Endothelial cell of umbilical vein (primary cell): ENCODE measurements around the gene NT5DC4. TPM values are rescaled to one million over a fixed set of nuclear protein-coding genes. Genes with fewer than 3 reads are reported as not detected.

Source experiments
- BruUV-seq: library from RNA; stranded (reverse); fragments of 400-500 nt; replicated peaks from 2 replicates; lab custom pipeline; 2021; lab: Mats Ljungman, UMichigan
- CTCF ChIA-PET: fragments of 300-600, 350-600 bp; sonication (Branson Sonifier 250); formaldehyde crosslinking; loops from one replicate; lab custom pipeline; 2021; ENCODE audit warnings: antibody characterized with exemption, inconsistent platforms; lab: Charles Lee
- POLR2A ChIA-PET: fragments of 300-600, 350-600 bp; sonication (Branson Sonifier 250); formaldehyde crosslinking; loops from one replicate; lab custom pipeline; 2021; ENCODE audit warnings: antibody characterized with exemption, inconsistent platforms; lab: Charles Lee
- DNase-seq: peaks from one replicate; pipeline ENCODE4 v3.0.0-alpha.2; 2011; ENCODE audit warnings: low read depth, low spot score
- FAIRE-seq: peaks from 2 replicates; lab custom pipeline; 2011; peaks lifted over from hg19 to GRCh38; lab: Jason Lieb, UNC
- H2AFZ ChIP-seq: 2 replicates; pipeline ENCODE4 v1.6.0; 2012; ENCODE audit warnings: low read depth, low read length, control low read depth, inconsistent platforms
- H3K27ac ChIP-seq: 2 replicates; pipeline ENCODE4 v1.5.1; 2011; ENCODE audit warnings: low read depth, mild to moderate bottlenecking, control low read depth, low read length, moderate library complexity; ENCODE audit not compliant: insufficient read depth
- H3K27me3 ChIP-seq, 2 experiments: 2 replicates each; pipeline versions ENCODE4 v1.6.0 to v1.6.1; 2011; ENCODE audit warnings: low read length in 2 of 2, mixed read lengths in 1 of 2; ENCODE audit not compliant: control insufficient read depth in 2 of 2, insufficient read depth in 2 of 2
- H3K36me3 ChIP-seq, 2 experiments: 2 replicates in 1 of 2; 3 replicates in 1 of 2; pipeline ENCODE4 v1.5.1; 2011; ENCODE audit warnings: low read length in 2 of 2, mild to moderate bottlenecking in 1 of 2, moderate library complexity in 1 of 2; ENCODE audit not compliant: control insufficient read depth in 2 of 2, insufficient read depth in 2 of 2; ENCODE audit errors: extremely low read depth in 1 of 2
- H3K4me1 ChIP-seq: 3 replicates; pipeline ENCODE4 v1.5.1; 2011; ENCODE audit warnings: mild to moderate bottlenecking, low read length; ENCODE audit not compliant: control insufficient read depth, insufficient read depth; ENCODE audit errors: extremely low read depth
- H3K4me2 ChIP-seq: 2 replicates; pipeline ENCODE4 v1.6.1; 2011; ENCODE audit warnings: low read length, control low read depth, mixed read lengths; ENCODE audit not compliant: insufficient read depth
- H3K4me3 ChIP-seq, 3 experiments: fragments of 200-600 bp in 1 of 3; sonication (generic), shearing (Covaris generic) in 1 of 3; replicated peaks in 1 of 3; 2 replicates each; pipeline ENCODE4 v1.5.1; 2011 to 2016; ENCODE audit warnings: control low read depth in 3 of 3, low read length in 3 of 3, mild to moderate bottlenecking in 2 of 3, inconsistent platforms in 1 of 3, low read depth in 1 of 3, moderate library complexity in 1 of 3; ENCODE audit not compliant: insufficient read depth in 1 of 3
- H3K79me2 ChIP-seq: 2 replicates; pipeline ENCODE4 v1.6.0; 2012; ENCODE audit warnings: low read length, inconsistent platforms; ENCODE audit not compliant: control insufficient read depth, insufficient read depth
- H3K9ac ChIP-seq: replicated peaks from 2 replicates; pipeline ENCODE3; 2011; ENCODE audit warnings: low read length, control low read depth; ENCODE audit not compliant: insufficient read depth; ENCODE audit errors: extremely low read depth
- H3K9me1 ChIP-seq: replicated peaks from 3 replicates; pipeline ENCODE4 v1.6.0; 2011; ENCODE audit warnings: mild to moderate bottlenecking, low read length; ENCODE audit not compliant: control insufficient read depth, insufficient read depth; ENCODE audit errors: extremely low read depth
- H3K9me3 ChIP-seq: replicated peaks from 2 replicates; pipeline ENCODE4 v1.5.1; 2012; ENCODE audit warnings: low read length, inconsistent platforms; ENCODE audit not compliant: control insufficient read depth, insufficient read depth
- H4K20me1 ChIP-seq: replicated peaks from 2 replicates; pipeline ENCODE3; 2011; ENCODE audit warnings: mild to moderate bottlenecking, low read length; ENCODE audit not compliant: control insufficient read depth, insufficient read depth; ENCODE audit errors: extremely low read depth
- EZH2 ChIP-seq: IDR thresholded peaks from 2 replicates; pipeline ENCODE4 v1.6.1; 2012; ENCODE audit warnings: borderline replicate concordance, low read depth, mild to moderate bottlenecking, moderate library complexity, low read length, inconsistent platforms; ENCODE audit not compliant: severe bottlenecking
- FOS ChIP-seq: IDR thresholded peaks from 2 replicates; pipeline ENCODE4 v1.6.1; 2011; ENCODE audit warnings: mild to moderate bottlenecking, low read length, moderate library complexity, borderline replicate concordance; ENCODE audit not compliant: insufficient read depth
- GATA2 ChIP-seq: IDR thresholded peaks from 2 replicates; pipeline ENCODE4 v1.7.0; 2011; ENCODE audit warnings: low read depth, mild to moderate bottlenecking, moderate library complexity, mixed read lengths, low read length; ENCODE audit not compliant: insufficient read length, insufficient read depth
- JUN ChIP-seq: IDR thresholded peaks from 2 replicates; pipeline ENCODE4 v1.6.1; 2011; ENCODE audit warnings: borderline replicate concordance, low read depth; ENCODE audit not compliant: insufficient read length, insufficient read depth
- MAX ChIP-seq: IDR thresholded peaks from 2 replicates; pipeline ENCODE4 v1.6.1; 2011; ENCODE audit not compliant: insufficient read depth, insufficient read length
- MYC ChIP-seq: IDR thresholded peaks from one replicate; pipeline ENCODE4 v1.6.1; 2011; ENCODE audit warnings: mild to moderate bottlenecking, low read depth, low read length
- POLR2A ChIP-seq: IDR thresholded peaks from 2 replicates; pipeline ENCODE4 v1.6.1; 2012; ENCODE audit warnings: low read depth, mild to moderate bottlenecking, control low read depth, low read length
- POLR2AphosphoS5 ChIP-seq: IDR thresholded peaks from 2 replicates; pipeline ENCODE4 v1.6.1; 2012; ENCODE audit warnings: low read depth, mild to moderate bottlenecking, control low read depth, low read length, moderate library complexity; ENCODE audit not compliant: insufficient read depth
- dilution Hi-C: fragments of 300-500 bp; cut with MboI; formaldehyde crosslinking; loops from one replicate; pipeline ENCODE4 v1.15.0; 2019; ENCODE audit warnings: low sequenced_read_pairs; ENCODE audit not compliant: extremely low pct_ligation_motif_present
- intact Hi-C: fragments of 100-400 bp; cut with micrococcal nuclease; formaldehyde crosslinking; loops from one replicate; pipeline ENCODE4 v1.10.0; 2022
- polyA plus RNA-seq, 4 experiments: library from polyadenylated mRNA; depleted of rRNA in 3 of 4; stranded (reverse) in 3 of 4; unstranded in 1 of 4; fragments of >200 nt; gene quantifications; 2 replicates each; pipeline versions ENCODE4 v1.2.1 to v1.2.3, GENCODE V29; 2011 to 2012; ENCODE audit warnings: missing spikeins in 1 of 4
- total RNA-seq: library from RNA; stranded (reverse); gene quantifications from 2 replicates; pipeline ENCODE4 v1.2.3, GENCODE V29; 2021
- TF ChIP-seq, protein P1 (sequence below), 2 donors: IDR thresholded peaks; 1 replicate in 1 of 2; 2 replicates in 1 of 2; pipeline ENCODE4 v1.5.1; 2011; ENCODE audit warnings: low read length in 2 of 2, mild to moderate bottlenecking in 2 of 2, moderate library complexity in 2 of 2, control low read depth in 1 of 2, inconsistent platforms in 1 of 2, low read depth in 1 of 2; ENCODE audit not compliant: insufficient read depth in 1 of 2; ENCODE audit errors: extremely low read depth in 1 of 2

The NT5DC4 gene
- total and polyA plus RNA-seq, 2 donors (not counting 3 experiments of a cell fraction or from before 2014, with no cell fraction given): not detected

DNA sequence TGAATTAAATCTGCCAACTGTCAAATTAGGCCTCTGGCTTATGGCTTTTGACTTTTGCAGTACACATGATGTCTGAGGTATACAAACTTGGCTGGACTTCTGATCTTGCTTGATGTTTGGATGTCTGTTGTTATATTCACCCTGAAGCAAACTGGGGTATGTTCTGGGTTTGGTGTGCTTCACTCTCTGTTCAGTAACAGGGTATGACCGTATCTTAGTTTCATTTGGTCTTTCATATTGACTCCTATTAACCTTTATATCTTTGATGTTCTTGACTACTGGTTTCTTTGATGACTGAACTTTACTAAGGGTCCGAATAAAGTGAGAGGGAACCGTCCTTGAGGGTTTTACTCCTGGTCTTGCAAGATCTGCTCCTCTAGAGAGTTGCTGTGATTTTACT lies 35.4 kb downstream of the NT5DC4 start:
- Histone ChIP-seq H3K4me1 (no peaks in the 10 kb centered on the region), H2AFZ (no peak overlapping the region), H3K27me3 (no peaks in the 10 kb centered on the region), H3K4me3 (no peak overlapping the region), H3K27ac (no peak overlapping the region), H3K36me3 (peaks cover 0 to 24% of the 10 kb centered on the region in 2 experiments), H3K9me3 (no peaks in the 10 kb centered on the region), H3K9ac (no peak overlapping the region), H3K9me1 (no peaks in the 10 kb centered on the region), H3K79me2 (peaks cover 37% of the 10 kb centered on the region), H3K4me2 (no peak overlapping the region), H4K20me1 (no peaks in the 10 kb centered on the region)
- POLR2A ChIA-PET: no interaction called here
- DNase-seq (no peak), FAIRE-seq (no peak)
- dilution Hi-C loops (loop anchor here (25.0 kb wide), 1 partner anchor 181 kb away; no protein-coding TSS in a partner anchor), intact Hi-C loops (no loop called here)
- TSS peak; percentile 17 for BruUV-seq
- CTCF ChIA-PET: no interaction called here
- TF ChIP-seq, protein P1, sequence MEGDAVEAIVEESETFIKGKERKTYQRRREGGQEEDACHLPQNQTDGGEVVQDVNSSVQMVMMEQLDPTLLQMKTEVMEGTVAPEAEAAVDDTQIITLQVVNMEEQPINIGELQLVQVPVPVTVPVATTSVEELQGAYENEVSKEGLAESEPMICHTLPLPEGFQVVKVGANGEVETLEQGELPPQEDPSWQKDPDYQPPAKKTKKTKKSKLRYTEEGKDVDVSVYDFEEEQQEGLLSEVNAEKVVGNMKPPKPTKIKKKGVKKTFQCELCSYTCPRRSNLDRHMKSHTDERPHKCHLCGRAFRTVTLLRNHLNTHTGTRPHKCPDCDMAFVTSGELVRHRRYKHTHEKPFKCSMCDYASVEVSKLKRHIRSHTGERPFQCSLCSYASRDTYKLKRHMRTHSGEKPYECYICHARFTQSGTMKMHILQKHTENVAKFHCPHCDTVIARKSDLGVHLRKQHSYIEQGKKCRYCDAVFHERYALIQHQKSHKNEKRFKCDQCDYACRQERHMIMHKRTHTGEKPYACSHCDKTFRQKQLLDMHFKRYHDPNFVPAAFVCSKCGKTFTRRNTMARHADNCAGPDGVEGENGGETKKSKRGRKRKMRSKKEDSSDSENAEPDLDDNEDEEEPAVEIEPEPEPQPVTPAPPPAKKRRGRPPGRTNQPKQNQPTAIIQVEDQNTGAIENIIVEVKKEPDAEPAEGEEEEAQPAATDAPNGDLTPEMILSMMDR (IDR thresholded peaks at IDR 0.05; ENCODE audit: extremely low read depth in 1 of 2, insufficient read depth in 1 of 2, low read depth in 1 of 2, low read length in 2 of 2): no peak
- TF ChIP-seq POLR2AphosphoS5 (no peak), GATA2 (no peak), POLR2A (no peak), MYC (no peak), JUN (no peak), EZH2 (no peak), MAX (no peak), FOS (no peak)
